HCT116 (cell line): ENCODE measurements around the gene LMNTD1. TPM values are rescaled to one million over a fixed set of nuclear protein-coding genes. Genes with fewer than 3 reads are reported as not detected.

Experiments used
- ATAC-seq: fragments of 200-7000 bp; cut with Tn5 transposase; 2 replicates; pipeline ENCODE4 v1.9.1; 2020; ENCODE audit warnings: mild to moderate bottlenecking, moderate library complexity
- BruUV-seq: library from RNA; stranded (reverse); fragments of 400-500 nt; replicated peaks from 2 replicates; lab custom pipeline; 2021; lab: Mats Ljungman, UMichigan
- CTCF ChIA-PET: fragments of 300-600 bp; sonication (Branson Sonifier 250); formaldehyde crosslinking; loops from one replicate; lab custom pipeline; 2021; ENCODE audit warnings: antibody characterized with exemption; lab: Charles Lee
- POLR2A ChIA-PET: fragments of 300-600, 350-600 bp; sonication (Branson Sonifier 250); formaldehyde crosslinking; loops from one replicate; lab custom pipeline; 2021; ENCODE audit warnings: antibody characterized with exemption; lab: Charles Lee
- RAD21 ChIA-PET, 2 experiments: fragments of 300-600 bp; sonication (Branson Sonifier 250); formaldehyde crosslinking; loops; one replicate each; lab custom pipeline; 2023; ENCODE audit warnings: low total read pairs in 2 of 2; ENCODE audit not compliant: uncharacterized antibody in 2 of 2, unreplicated experiment in 2 of 2, low non-redundant PET in 1 of 2; lab: Charles Lee
- DNase-seq: peaks from one replicate; pipeline ENCODE4 v3.0.0-alpha.2; 2010; ENCODE audit warnings: low read depth, low spot score
- H2AFZ ChIP-seq: fragments of 200-600 bp; shearing (Covaris generic), sonication (generic); 2 replicates; pipeline ENCODE4 v1.6.1; 2017; ENCODE audit warnings: low read depth, mixed run types, mixed read lengths, antibody characterized with exemption, low read length; ENCODE audit not compliant: poor library complexity, severe bottlenecking
- H3K27ac ChIP-seq: 2 replicates; pipeline ENCODE4 v1.5.1; 2012; ENCODE audit warnings: low read depth, low read length
- H3K27me3 ChIP-seq: fragments of 200-600 bp; sonication (generic); 2 replicates; pipeline ENCODE4 v1.6.1; 2016; ENCODE audit warnings: mixed run types, low read length, mixed read lengths; ENCODE audit not compliant: insufficient read depth
- H3K36me3 ChIP-seq, 2 experiments: fragments of 200-500 bp in 1 of 2; fragments of 200-600 bp in 1 of 2; sonication (Bioruptor generic) in 1 of 2; sonication (generic) in 1 of 2; 2 replicates each; pipeline versions ENCODE4 v1.5.1 to v1.6.1; 2014 to 2016; ENCODE audit warnings: low read length in 2 of 2, inconsistent platforms in 1 of 2, mixed read lengths in 1 of 2, mixed run types in 1 of 2; ENCODE audit not compliant: insufficient read depth in 2 of 2, control insufficient read depth in 1 of 2
- H3K4me1 ChIP-seq, 2 experiments: fragments of 200-600 bp in 1 of 2; sonication (generic) in 1 of 2; 2 replicates each; pipeline versions ENCODE4 v1.5.1 to v1.6.1; 2012 to 2017; ENCODE audit warnings: low read length in 2 of 2, inconsistent platforms in 1 of 2, mild to moderate bottlenecking in 1 of 2, mixed read lengths in 1 of 2, mixed run types in 1 of 2, moderate library complexity in 1 of 2; ENCODE audit not compliant: insufficient read depth in 2 of 2, control insufficient read depth in 1 of 2
- H3K4me2 ChIP-seq: fragments of 200-600 bp; sonication (generic); 2 replicates; pipeline ENCODE4 v1.6.1; 2017; ENCODE audit warnings: mixed run types, low read length, mixed read lengths
- H3K4me3 ChIP-seq, 2 experiments: fragments of 200-600 bp in 1 of 2; sonication (generic) in 1 of 2; replicated peaks in 1 of 2; 2 replicates each; pipeline ENCODE4 v1.5.1; 2011 to 2016; ENCODE audit warnings: low read length in 2 of 2, control low read depth in 1 of 2, low read depth in 1 of 2, mild to moderate bottlenecking in 1 of 2, mixed read lengths in 1 of 2, mixed run types in 1 of 2
- H3K79me2 ChIP-seq: fragments of 200-600 bp; sonication (generic); 2 replicates; pipeline ENCODE4 v1.6.1; 2017; ENCODE audit warnings: mild to moderate bottlenecking, mixed run types, low read length, moderate library complexity, mixed read lengths; ENCODE audit not compliant: insufficient read depth
- H3K9ac ChIP-seq: fragments of 200-600 bp; sonication (generic); 2 replicates; pipeline ENCODE4 v1.6.1; 2016; ENCODE audit warnings: low read length, mixed read lengths
- H3K9me2 ChIP-seq: fragments of 200-600 bp; sonication (generic), shearing (Covaris generic); 2 replicates; pipeline ENCODE4 v1.6.1; 2017; ENCODE audit warnings: mixed run types, mild to moderate bottlenecking, moderate library complexity; ENCODE audit not compliant: insufficient read depth
- H3K9me3 ChIP-seq, 2 experiments: fragments of 200-500 bp in 1 of 2; fragments of 200-600 bp in 1 of 2; sonication (Bioruptor generic) in 1 of 2; sonication (generic) in 1 of 2; 2 replicates each; pipeline ENCODE4 v1.6.1; 2014 to 2017; ENCODE audit warnings: low read length in 2 of 2, mixed read lengths in 2 of 2, inconsistent platforms in 1 of 2, low read depth in 1 of 2, mild to moderate bottlenecking in 1 of 2, mixed run types in 1 of 2, moderate library complexity in 1 of 2; ENCODE audit not compliant: control insufficient read depth in 1 of 2, insufficient read depth in 1 of 2
- H4K20me1 ChIP-seq: fragments of 200-600 bp; sonication (generic), shearing (Covaris generic); 2 replicates; pipeline ENCODE4 v1.6.1; 2017; ENCODE audit warnings: mixed run types, mild to moderate bottlenecking, moderate library complexity; ENCODE audit not compliant: insufficient read depth
- CEBPB ChIP-seq: IDR thresholded peaks from 2 replicates; pipeline ENCODE4 v1.6.1; 2012; ENCODE audit warnings: low read depth
- EGR1 ChIP-seq: IDR thresholded peaks from 2 replicates; pipeline ENCODE4 v1.6.1; 2012; ENCODE audit warnings: low read depth
- JUND ChIP-seq: IDR thresholded peaks from 2 replicates; pipeline ENCODE4 v1.6.1; 2012
- MAX ChIP-seq: IDR thresholded peaks from 2 replicates; pipeline ENCODE4 v1.6.1; 2012
- POLR2A ChIP-seq: IDR thresholded peaks from 2 replicates; pipeline ENCODE4 v1.7.0; 2011; ENCODE audit warnings: borderline replicate concordance; ENCODE audit not compliant: insufficient read depth, insufficient read length; ENCODE audit errors: extremely low read depth
- RAD21 ChIP-seq: IDR thresholded peaks from 2 replicates; pipeline ENCODE4 v1.6.1; 2012; ENCODE audit warnings: low read depth, mild to moderate bottlenecking
- REST ChIP-seq: IDR thresholded peaks from 2 replicates; pipeline ENCODE4 v1.6.1; 2012; ENCODE audit warnings: low read depth
- SIN3A ChIP-seq: IDR thresholded peaks from 2 replicates; pipeline ENCODE4 v1.6.1; 2012; ENCODE audit warnings: low read depth
- SRF ChIP-seq: IDR thresholded peaks from 2 replicates; pipeline ENCODE4 v1.6.1; 2012; ENCODE audit warnings: low read depth
- TCF7L2 ChIP-seq: IDR thresholded peaks from 2 replicates; pipeline ENCODE4 v1.7.0; 2011; ENCODE audit warnings: borderline replicate concordance, inconsistent platforms; ENCODE audit not compliant: insufficient read depth, insufficient read length; ENCODE audit errors: extremely low read depth
- YY1 ChIP-seq: IDR thresholded peaks from 2 replicates; pipeline ENCODE4 v1.6.1; 2011; ENCODE audit warnings: low read length, low read depth, moderate library complexity, mild to moderate bottlenecking; ENCODE audit not compliant: insufficient replicate concordance; ENCODE audit errors: extremely low read depth
- ZBTB33 ChIP-seq: IDR thresholded peaks from 2 replicates; pipeline ENCODE4 v1.6.1; 2011; ENCODE audit warnings: mild to moderate bottlenecking, low read length, moderate library complexity; ENCODE audit not compliant: insufficient replicate concordance; ENCODE audit errors: extremely low read depth
- ZNF274 ChIP-seq: fragments of 200-500 bp; sonication (Bioruptor generic); IDR thresholded peaks from 2 replicates; pipeline ENCODE4 v1.6.1; 2014; ENCODE audit warnings: mild to moderate bottlenecking, low read depth, low read length, inconsistent platforms
- intact Hi-C: fragments of 100-400 bp; cut with micrococcal nuclease; formaldehyde crosslinking; loops from 2 replicates; pipeline ENCODE4 v1.10.0; 2022
- total RNA-seq: library from RNA; stranded (reverse); gene quantifications from one replicate; pipeline ENCODE4 v1.2.1, GENCODE V29; 2021; ENCODE audit not compliant: unreplicated experiment
- TF ChIP-seq, protein P1 (sequence below): IDR thresholded peaks from 2 replicates; pipeline ENCODE4 v1.6.1; 2012

LMNTD1 gene
- total RNA-seq, 1 experiment from 2014 or later = not detected

DNA sequence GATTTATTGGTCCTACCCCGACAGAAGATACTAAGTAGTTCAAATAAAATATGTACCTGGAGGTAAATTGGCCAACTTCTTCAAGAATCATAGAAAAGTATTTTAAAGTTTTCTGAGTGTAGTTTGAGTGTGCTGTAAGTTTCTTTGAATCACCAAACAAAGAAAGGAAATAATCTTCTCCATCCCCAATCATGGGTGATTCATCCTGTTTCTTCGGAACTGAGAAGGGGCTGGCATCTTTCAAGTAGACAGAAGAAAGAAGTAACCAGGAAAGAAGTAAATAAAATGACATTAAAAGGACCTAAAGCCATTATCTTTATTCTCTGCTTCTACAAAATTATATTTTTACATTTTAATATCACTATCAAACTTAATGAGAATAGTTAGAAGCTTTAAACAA, 6.8 kb downstream of the LMNTD1 start:
- Histone ChIP-seq H3K4me1 (no peaks in the 10 kb centered on the region), H4K20me1 (no peaks in the 10 kb centered on the region), H3K9ac (no peak overlapping the region), H2AFZ (no peak overlapping the region), H3K4me3 (no peak overlapping the region), H3K27ac (no peak overlapping the region), H3K9me2 (no peaks in the 10 kb centered on the region; the same call in 1 of the 2 replicates), H3K79me2 (no peaks in the 10 kb centered on the region), H3K4me2 (no peak overlapping the region), H3K27me3 (no peaks in the 10 kb centered on the region), H3K9me3 (no peaks in the 10 kb centered on the region), H3K36me3 (no peaks in the 10 kb centered on the region)
- CTCF ChIA-PET = no interaction called here
- RAD21 ChIA-PET = no interaction called here
- DNase-seq (no peak), ATAC-seq (no peak)
- POLR2A ChIA-PET = no interaction called here
- intact Hi-C loops = no loop called here
- no TSS peak for BruUV-seq
- TF ChIP-seq EGR1 (no peak), CEBPB (no peak), JUND (no peak), ZNF274 (no peak), MAX (no peak)

GRCh38 chr12:25533150-25533549, 19.9 kb downstream of the LMNTD1 start:
- H3K4me3 ChIP-seq = no peak overlapping the region
- no peak overlapping the region for H2AFZ ChIP-seq
- no peak overlapping the region for H3K27ac ChIP-seq
- ChIA-PET POLR2A (no interaction called here), CTCF (no interaction called here), RAD21 (no interaction called here)
- no peaks in the 10 kb centered on the region for H3K27me3 ChIP-seq
- no peaks in the 10 kb centered on the region for H3K36me3 ChIP-seq
- no peak for ATAC-seq
- H4K20me1 ChIP-seq = no peaks in the 10 kb centered on the region
- H3K4me2 ChIP-seq = no peak overlapping the region
- no peaks in the 10 kb centered on the region for H3K79me2 ChIP-seq
- no peak for DNase-seq
- no peaks in the 10 kb centered on the region for H3K9me2 ChIP-seq
- no TSS peak for BruUV-seq
- H3K4me1 ChIP-seq = no peaks in the 10 kb centered on the region
- H3K9me3 ChIP-seq = no peaks in the 10 kb centered on the region
- intact Hi-C loops = no loop called here
- H3K9ac ChIP-seq = no peak overlapping the region
- no peak for TF ChIP-seq REST
- no peak for TF ChIP-seq POLR2A
- TF ChIP-seq YY1 = no peak
- no peak for TF ChIP-seq EGR1
- no peak for TF ChIP-seq MAX
- TF ChIP-seq RAD21 = no peak
- TF ChIP-seq ZBTB33 = no peak
- TF ChIP-seq, protein P1, sequence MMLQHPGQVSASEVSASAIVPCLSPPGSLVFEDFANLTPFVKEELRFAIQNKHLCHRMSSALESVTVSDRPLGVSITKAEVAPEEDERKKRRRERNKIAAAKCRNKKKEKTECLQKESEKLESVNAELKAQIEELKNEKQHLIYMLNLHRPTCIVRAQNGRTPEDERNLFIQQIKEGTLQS = no peak
- TF ChIP-seq CEBPB = no peak
- no peak for TF ChIP-seq TCF7L2
- TF ChIP-seq ZNF274 = no peak
- TF ChIP-seq SRF = no peak
- TF ChIP-seq SIN3A = no peak
- no peak for TF ChIP-seq JUND
